ENCODE results near the gene RBM39.

DNA sequence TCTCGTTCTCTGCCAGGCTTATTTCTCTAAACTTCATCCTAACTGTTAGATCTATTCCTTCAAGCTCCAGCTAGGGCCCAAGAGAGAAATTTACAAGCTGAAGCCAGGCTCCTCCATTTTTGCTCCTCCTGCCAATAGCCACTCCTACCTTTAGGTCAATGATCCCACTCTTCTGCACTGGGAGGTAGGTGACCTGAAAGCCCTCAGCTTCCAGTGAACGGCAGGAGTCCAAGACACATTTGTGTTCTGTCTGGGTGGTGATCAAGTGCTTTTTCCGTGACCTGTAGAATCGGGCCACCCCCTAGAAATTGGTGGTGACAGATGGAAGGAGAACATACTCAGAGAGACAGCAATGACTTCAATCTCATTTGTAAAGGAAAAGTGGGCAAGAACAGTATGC is 51.8 kb downstream of the RBM39 start:
- TF ChIP-seq SIN3A (IDR thresholded peaks at IDR 0.05; ENCODE audit: borderline replicate concordance, insufficient read depth, low read depth, low read length) (no peak), POLR2AphosphoS5 (IDR thresholded peaks at IDR 0.05; ENCODE audit: low read depth, low read length) (no peak)
- TF ChIP-seq, protein P1, sequence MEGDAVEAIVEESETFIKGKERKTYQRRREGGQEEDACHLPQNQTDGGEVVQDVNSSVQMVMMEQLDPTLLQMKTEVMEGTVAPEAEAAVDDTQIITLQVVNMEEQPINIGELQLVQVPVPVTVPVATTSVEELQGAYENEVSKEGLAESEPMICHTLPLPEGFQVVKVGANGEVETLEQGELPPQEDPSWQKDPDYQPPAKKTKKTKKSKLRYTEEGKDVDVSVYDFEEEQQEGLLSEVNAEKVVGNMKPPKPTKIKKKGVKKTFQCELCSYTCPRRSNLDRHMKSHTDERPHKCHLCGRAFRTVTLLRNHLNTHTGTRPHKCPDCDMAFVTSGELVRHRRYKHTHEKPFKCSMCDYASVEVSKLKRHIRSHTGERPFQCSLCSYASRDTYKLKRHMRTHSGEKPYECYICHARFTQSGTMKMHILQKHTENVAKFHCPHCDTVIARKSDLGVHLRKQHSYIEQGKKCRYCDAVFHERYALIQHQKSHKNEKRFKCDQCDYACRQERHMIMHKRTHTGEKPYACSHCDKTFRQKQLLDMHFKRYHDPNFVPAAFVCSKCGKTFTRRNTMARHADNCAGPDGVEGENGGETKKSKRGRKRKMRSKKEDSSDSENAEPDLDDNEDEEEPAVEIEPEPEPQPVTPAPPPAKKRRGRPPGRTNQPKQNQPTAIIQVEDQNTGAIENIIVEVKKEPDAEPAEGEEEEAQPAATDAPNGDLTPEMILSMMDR (IDR thresholded peaks at IDR 0.05): no peak

All from Panc1 (cell line).